HEK293 (cell line): ENCODE data around the gene COL6A5.

Experiments
- CTCF ChIA-PET: fragments of 350-600 bp; formaldehyde crosslinking; extraction: SDS; loops from one replicate; lab custom pipeline; 2021; ENCODE audit warnings: antibody characterized with exemption; lab: Yijun Ruan, JAX
- POLR2A ChIA-PET: fragments of 300-600 bp; formaldehyde crosslinking; extraction: SDS; loops from one replicate; lab custom pipeline; 2020; ENCODE audit warnings: antibody characterized with exemption, inconsistent platforms; lab: Yijun Ruan, JAX
- H3K27ac ChIP-seq: fragments of 200-500 bp; sonication (Bioruptor generic); 2 replicates; pipeline ENCODE4 v1.5.1; 2014; ENCODE audit warnings: low read depth, low read length, control low read depth, inconsistent platforms; ENCODE audit errors: extremely low read depth
- H3K36me3 ChIP-seq, 2 experiments: fragments of 200-500 bp in 1 of 2; sonication (Bioruptor generic) in 1 of 2; 1 replicate in 1 of 2; 2 replicates in 1 of 2; pipeline ENCODE4 v1.5.1; 2014 to 2017; ENCODE audit warnings: inconsistent platforms in 2 of 2, low read length in 2 of 2; ENCODE audit not compliant: control insufficient read depth in 2 of 2, insufficient read depth in 1 of 2
- H3K4me1 ChIP-seq: fragments of 200-500 bp; sonication (Bioruptor generic); 2 replicates; pipeline ENCODE4 v1.5.1; 2014; ENCODE audit warnings: mild to moderate bottlenecking, low read length, inconsistent platforms; ENCODE audit not compliant: control insufficient read depth, insufficient read depth
- H3K4me3 ChIP-seq: 2 replicates; pipeline ENCODE4 v1.5.1; 2011; ENCODE audit warnings: low read depth, mild to moderate bottlenecking, control low read depth, low read length, moderate library complexity
- H3K9me3 ChIP-seq: fragments of 200-500 bp; sonication (Bioruptor generic); 2 replicates; pipeline ENCODE4 v1.5.1; 2014; ENCODE audit warnings: low read depth, low read length, inconsistent platforms; ENCODE audit not compliant: control insufficient read depth, insufficient read depth
- AEBP2 ChIP-seq: fragments of 450-650 bp; formaldehyde crosslinking; IDR thresholded peaks from 2 replicates; pipeline ENCODE4 v1.5.1; 2016; ENCODE audit warnings: missing biosample characterization, missing genetic modification characterization, borderline replicate concordance
- ATF2 ChIP-seq: fragments of 450-650 bp; formaldehyde crosslinking; IDR thresholded peaks from 2 replicates; pipeline ENCODE4 v1.5.1; 2016; ENCODE audit warnings: missing biosample characterization, missing genetic modification characterization, low read depth
- ELK4 ChIP-seq: IDR thresholded peaks from 2 replicates; pipeline ENCODE4 v1.6.1; 2011; ENCODE audit warnings: mild to moderate bottlenecking, low read depth, low read length, borderline replicate concordance
- GFI1B ChIP-seq: fragments of 450-650 bp; formaldehyde crosslinking; IDR thresholded peaks from 2 replicates; pipeline ENCODE4 v1.5.1; 2016; ENCODE audit warnings: missing biosample characterization, missing genetic modification characterization
- PRDM1 ChIP-seq: fragments of 450-650 bp; formaldehyde crosslinking; IDR thresholded peaks from 2 replicates; pipeline ENCODE4; 2016; ENCODE audit warnings: missing biosample characterization, missing genetic modification characterization
- ZBTB1 ChIP-seq: fragments of 450-650 bp; formaldehyde crosslinking; IDR thresholded peaks from 2 replicates; pipeline ENCODE4 v1.5.1; 2016; ENCODE audit warnings: missing biosample characterization, missing genetic modification characterization
- ZNF10 ChIP-seq: fragments of 450-650 bp; formaldehyde crosslinking; IDR thresholded peaks from 2 replicates; pipeline ENCODE4 v1.5.1; 2017; ENCODE audit warnings: missing biosample characterization, missing genetic modification characterization
- ZNF146 ChIP-seq: fragments of 450-650 bp; formaldehyde crosslinking; IDR thresholded peaks from 2 replicates; pipeline ENCODE4 v1.5.1; 2016; ENCODE audit warnings: missing biosample characterization, missing genetic modification characterization
- ZNF354C ChIP-seq: fragments of 450-650 bp; formaldehyde crosslinking; IDR thresholded peaks from 2 replicates; pipeline ENCODE4 v1.5.1; 2016; ENCODE audit warnings: missing biosample characterization, missing genetic modification characterization, low read depth, borderline replicate concordance
- ZNF48 ChIP-seq: fragments of 450-650 bp; formaldehyde crosslinking; IDR thresholded peaks from 2 replicates; pipeline ENCODE4 v1.5.1; 2016; ENCODE audit warnings: missing biosample characterization, missing genetic modification characterization
- ZNF518A ChIP-seq: fragments of 450-650 bp; formaldehyde crosslinking; conservative IDR thresholded peaks from 2 replicates; pipeline ENCODE4 v1.5.1; 2016; ENCODE audit warnings: low read depth, missing biosample characterization, missing genetic modification characterization
- ZNF530 ChIP-seq: fragments of 450-650 bp; formaldehyde crosslinking; IDR thresholded peaks from 2 replicates; pipeline ENCODE4 v1.5.1; 2016; ENCODE audit warnings: low read depth, missing biosample characterization, missing genetic modification characterization
- ZNF544 ChIP-seq: fragments of 450-650 bp; formaldehyde crosslinking; IDR thresholded peaks from 2 replicates; pipeline ENCODE4 v1.5.0; 2017; ENCODE audit warnings: missing biosample characterization, missing genetic modification characterization
- ZNF548 ChIP-seq: fragments of 450-650 bp; formaldehyde crosslinking; IDR thresholded peaks from 2 replicates; pipeline ENCODE4 v1.5.1; 2016; ENCODE audit warnings: missing biosample characterization, missing genetic modification characterization
- ZNF555 ChIP-seq: fragments of 450-650 bp; formaldehyde crosslinking; conservative IDR thresholded peaks from 2 replicates; pipeline ENCODE4 v1.5.1; 2017; ENCODE audit warnings: missing biosample characterization, mild to moderate bottlenecking, missing genetic modification characterization, inconsistent platforms
- ZNF610 ChIP-seq: fragments of 450-650 bp; formaldehyde crosslinking; IDR thresholded peaks from 2 replicates; pipeline ENCODE4 v1.5.1; 2016; ENCODE audit warnings: missing biosample characterization, missing genetic modification characterization, borderline replicate concordance
- ZNF645 ChIP-seq: fragments of 450-650 bp; formaldehyde crosslinking; IDR thresholded peaks from 2 replicates; pipeline ENCODE4; 2016; ENCODE audit warnings: missing biosample characterization, missing genetic modification characterization

COL6A5 gene

GRCh38 chr3:130312374-130312773, 33.1 kb upstream of the COL6A5 start:
- peak; percentile 40; the same call in 1 of the 2 replicates for TF ChIP-seq ZNF146 (tag by site-specific recombination)
- no peak for TF ChIP-seq ZBTB1 (tag by site-specific recombination)
- TF ChIP-seq, all 188 proteins: peak for 1
- ChIA-PET POLR2A (no interaction called here), CTCF (interaction anchor here (0.7 kb wide), 1 partner anchor 1047 kb away, joined by 3 read pairs; no protein-coding TSS in a partner anchor)
- Histone ChIP-seq H3K27ac (no peak overlapping the region), H3K4me3 (no peak overlapping the region), H3K36me3 (no peaks in the 10 kb centered on the region), H3K4me1 (no peaks in the 10 kb centered on the region), H3K9me3 (no peaks in the 10 kb centered on the region)

- ChIA-PET POLR2A (no interaction called here), CTCF (no interaction called here)
- Histone ChIP-seq H3K27ac (no peak overlapping the region), H3K36me3 (no peaks in the 10 kb centered on the region), H3K4me3 (no peak overlapping the region), H3K4me1 (no peaks in the 10 kb centered on the region), H3K9me3 (no peaks in the 10 kb centered on the region)
- TF ChIP-seq ZNF645 (tag by site-specific recombination) (no peak), ZNF555 (tag by site-specific recombination) (no peak)
Observed at GRCh38 chr3:130316169-130316568, 29.3 kb upstream of the COL6A5 start.

GRCh38 chr3:130323503-130323902, 22.0 kb upstream of the COL6A5 start:
- TF ChIP-seq GFI1B (tag by site-specific recombination) (no peak), ATF2 (tag by site-specific recombination) (no peak), ZNF530 (tag by site-specific recombination) (no peak), ZNF518A (tag by site-specific recombination) (no peak), ZNF548 (tag by site-specific recombination) (no peak)
- Histone ChIP-seq H3K4me3 (no peak overlapping the region), H3K27ac (no peak overlapping the region), H3K9me3 (no peaks in the 10 kb centered on the region), H3K36me3 (no peaks in the 10 kb centered on the region), H3K4me1 (no peaks in the 10 kb centered on the region)
- ChIA-PET CTCF (interaction anchor here (0.5 kb wide), 1 partner anchor 429 kb away, joined by 3 read pairs; no protein-coding TSS in a partner anchor), POLR2A (interaction anchor here (0.9 kb wide), 1 partner anchor 23 kb away, joined by 3 read pairs; no protein-coding TSS in a partner anchor)

- H3K36me3 ChIP-seq, result no peaks in the 10 kb centered on the region
- no peaks in the 10 kb centered on the region for H3K9me3 ChIP-seq
- H3K4me1 ChIP-seq, result no peaks in the 10 kb centered on the region
- H3K4me3 ChIP-seq, result no peak overlapping the region
- H3K27ac ChIP-seq, result no peak overlapping the region
- ChIA-PET CTCF (no interaction called here), POLR2A (no interaction called here)
- TF ChIP-seq ZNF610 (tag by site-specific recombination) (no peak), ZNF354C (tag by site-specific recombination) (no peak), ZNF544 (tag by site-specific recombination) (no peak), ELK4 (no peak), AEBP2 (tag by site-specific recombination) (no peak), ZNF48 (tag by site-specific recombination) (no peak), ZNF10 (tag by site-specific recombination) (no peak), PRDM1 (tag by site-specific recombination) (no peak)
Observed at GRCh38 chr3:130340766-130341165, 4.7 kb upstream of the COL6A5 start.
